ENCODE data around the gene SYNM.

The SYNM gene

DNA sequence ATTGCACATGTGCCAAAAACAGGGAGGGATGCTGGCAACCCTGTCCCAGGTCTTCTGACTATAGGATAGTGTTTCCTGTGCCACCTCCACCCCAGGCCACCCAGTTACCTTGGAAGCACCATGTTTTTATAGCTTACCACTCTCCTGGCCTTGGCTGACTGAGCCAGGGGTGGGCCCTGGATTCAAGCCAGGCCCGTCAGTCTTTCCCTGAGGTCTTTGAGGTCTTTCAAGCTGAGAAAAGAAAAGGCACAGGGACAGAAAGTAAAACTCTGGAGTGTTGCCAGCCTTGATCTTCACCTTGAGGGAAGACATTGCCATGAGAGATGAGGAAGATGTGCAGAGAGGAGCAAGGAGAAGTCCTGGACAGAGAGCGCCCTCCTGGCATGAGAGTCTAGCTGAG, 46.3 kb downstream of the SYNM start:
- H3K4me3 ChIP-seq (replicated peaks; ENCODE audit: low read depth, low read length), result no peak overlapping the region
- DNase-seq (ENCODE audit: extremely low read depth, low read depth), result no peak
- TF ChIP-seq CTCF (IDR thresholded peaks at IDR 0.05; ENCODE audit: low read depth, low read length, missing control alignments), result no peak

DNA sequence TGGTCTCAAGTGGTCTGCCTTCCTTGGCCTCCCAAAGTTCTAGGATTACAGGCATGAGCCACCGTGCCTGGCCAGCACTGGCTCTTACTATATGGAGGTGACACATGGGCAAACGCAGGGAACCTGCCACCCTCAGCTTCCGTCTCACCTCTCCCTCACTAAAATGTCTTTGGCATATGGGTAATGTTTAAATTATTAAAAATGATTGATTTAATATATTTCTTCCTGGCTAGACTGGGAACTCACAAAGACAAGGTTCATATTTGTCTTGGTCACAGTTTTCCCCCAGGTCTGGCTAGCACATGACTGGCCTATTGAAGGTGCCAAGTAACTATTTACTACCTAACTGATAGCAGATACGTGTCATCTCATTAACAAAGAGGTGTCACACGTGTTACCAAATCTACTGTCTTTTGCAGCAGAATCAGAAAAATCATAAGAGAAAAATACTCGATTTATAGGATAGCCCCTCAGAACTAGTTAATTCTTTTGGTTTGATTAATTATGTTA, 48.2 kb downstream of the SYNM start:
- DNase-seq (ENCODE audit: extremely low read depth, low read depth), result no peak
- TF ChIP-seq CTCF (IDR thresholded peaks at IDR 0.05; ENCODE audit: low read depth, low read length, missing control alignments), result no peak
- H3K4me3 ChIP-seq (replicated peaks; ENCODE audit: low read depth, low read length), result no peak overlapping the region

- TF ChIP-seq CTCF (IDR thresholded peaks at IDR 0.05; ENCODE audit: low read depth, low read length, missing control alignments), result no peak
- H3K4me3 ChIP-seq (replicated peaks; ENCODE audit: low read depth, low read length), result no peak overlapping the region
- DNase-seq (ENCODE audit: extremely low read depth, low read depth), result no peak
Measured at GRCh38 chr15:99154271-99154670, 49.4 kb downstream of the SYNM start.

GRCh38 chr15:99155961-99156443, 51.1 kb downstream of the SYNM start:
- no peak overlapping the region for H3K4me3 ChIP-seq (replicated peaks; ENCODE audit: low read depth, low read length)
- TF ChIP-seq CTCF (IDR thresholded peaks at IDR 0.05; ENCODE audit: low read depth, low read length, missing control alignments), result no peak
- no peak for DNase-seq (ENCODE audit: extremely low read depth, low read depth)

DNA sequence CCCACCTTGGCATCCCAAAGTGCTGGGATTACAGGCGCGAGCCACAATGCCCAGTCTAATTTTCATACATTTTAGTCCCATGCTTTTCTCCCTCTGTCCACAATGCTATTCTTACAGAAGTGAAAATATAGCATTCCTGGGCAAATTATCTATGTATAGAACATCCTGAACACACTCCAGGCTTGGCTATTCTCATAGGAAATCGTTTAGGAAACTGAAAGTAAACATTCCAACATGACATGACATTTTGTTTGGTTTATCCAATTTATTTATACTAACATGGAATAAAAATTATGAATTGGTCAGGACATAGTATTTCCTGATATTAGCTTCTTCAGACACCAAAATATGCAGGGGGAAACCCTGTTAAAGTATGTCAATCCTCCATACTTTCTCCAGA, 52.6 kb downstream of the SYNM start:
- DNase-seq (ENCODE audit: extremely low read depth, low read depth), result no peak
- no peak for TF ChIP-seq CTCF (IDR thresholded peaks at IDR 0.05; ENCODE audit: low read depth, low read length, missing control alignments)
- H3K4me3 ChIP-seq (replicated peaks; ENCODE audit: low read depth, low read length), result no peak overlapping the region

GRCh38 chr15:99158626-99159412, 53.9 kb downstream of the SYNM start:
- TF ChIP-seq CTCF (IDR thresholded peaks at IDR 0.05; ENCODE audit: low read depth, low read length, missing control alignments), result no peak
- no peak overlapping the region for H3K4me3 ChIP-seq (replicated peaks; ENCODE audit: low read depth, low read length)
- no peak for DNase-seq (ENCODE audit: extremely low read depth, low read depth)

All from HFF-Myc (cell line).